ENCODE data around the gene TEDC1.

The TEDC1 gene

GRCh38 chr14:105531088-105531893 is 40.2 kb downstream of the TEDC1 start:
- H3K36me3 ChIP-seq (ENCODE audit: control insufficient read depth, insufficient read depth, low read length): no peaks in the 10 kb centered on the region
- no peak overlapping the region for H3K9ac ChIP-seq (ENCODE audit: low read length)
- H3K9me3 ChIP-seq (ENCODE audit: control insufficient read depth, insufficient read depth, low read depth, low read length): peaks cover 17% of the 10 kb centered on the region; the same call in 1 of the 2 replicates
- peaks cover 26% of the 10 kb centered on the region for H3K27me3 ChIP-seq (ENCODE audit: control insufficient read depth, insufficient read depth, low read length)
- H3K27ac ChIP-seq (ENCODE audit: low read depth, low read length): no peak overlapping the region
- H3K4me1 ChIP-seq (ENCODE audit: control insufficient read depth, insufficient read depth, low read length): no peaks in the 10 kb centered on the region
- H3K4me3 ChIP-seq (ENCODE audit: low read depth, low read length): no peak overlapping the region

- peaks cover 21% of the 10 kb centered on the region; the same call in 1 of the 2 replicates for H3K9me3 ChIP-seq (ENCODE audit: control insufficient read depth, insufficient read depth, low read depth, low read length)
- peaks cover 22% of the 10 kb centered on the region for H3K27me3 ChIP-seq (ENCODE audit: control insufficient read depth, insufficient read depth, low read length)
- H3K4me1 ChIP-seq (ENCODE audit: control insufficient read depth, insufficient read depth, low read length): no peaks in the 10 kb centered on the region
- no peak overlapping the region for H3K27ac ChIP-seq (ENCODE audit: low read depth, low read length)
- H3K4me3 ChIP-seq (ENCODE audit: low read depth, low read length): no peak overlapping the region
- no peak overlapping the region for H3K9ac ChIP-seq (ENCODE audit: low read length)
- H3K36me3 ChIP-seq (ENCODE audit: control insufficient read depth, insufficient read depth, low read length): no peaks in the 10 kb centered on the region
Observed at GRCh38 chr14:105531894-105532623, 41.0 kb downstream of the TEDC1 start.

- H3K9ac ChIP-seq (ENCODE audit: low read length): no peak overlapping the region
- peaks cover 15% of the 10 kb centered on the region for H3K27me3 ChIP-seq (ENCODE audit: control insufficient read depth, insufficient read depth, low read length)
- no peaks in the 10 kb centered on the region for H3K4me1 ChIP-seq (ENCODE audit: control insufficient read depth, insufficient read depth, low read length)
- peaks cover 24% of the 10 kb centered on the region; the same call in 1 of the 2 replicates for H3K9me3 ChIP-seq (ENCODE audit: control insufficient read depth, insufficient read depth, low read depth, low read length)
- H3K36me3 ChIP-seq (ENCODE audit: control insufficient read depth, insufficient read depth, low read length): no peaks in the 10 kb centered on the region
- no peak overlapping the region for H3K27ac ChIP-seq (ENCODE audit: low read depth, low read length)
- H3K4me3 ChIP-seq (ENCODE audit: low read depth, low read length): no peak overlapping the region
Observed at GRCh38 chr14:105532735-105533141, 41.7 kb downstream of the TEDC1 start.

GRCh38 chr14:105533391-105533790 is 42.3 kb downstream of the TEDC1 start:
- Histone ChIP-seq H3K4me3 (ENCODE audit: low read depth, low read length) (no peak overlapping the region), H3K36me3 (ENCODE audit: control insufficient read depth, insufficient read depth, low read length) (no peaks in the 10 kb centered on the region), H3K9ac (ENCODE audit: low read length) (no peak overlapping the region), H3K27ac (ENCODE audit: low read depth, low read length) (no peak overlapping the region), H3K9me3 (ENCODE audit: control insufficient read depth, insufficient read depth, low read depth, low read length) (peaks cover 27% of the 10 kb centered on the region; the same call in 1 of the 2 replicates), H3K4me1 (ENCODE audit: control insufficient read depth, insufficient read depth, low read length) (no peaks in the 10 kb centered on the region), H3K27me3 (ENCODE audit: control insufficient read depth, insufficient read depth, low read length) (peaks cover 14% of the 10 kb centered on the region)

GRCh38 chr14:105533811-105534498 is 42.9 kb downstream of the TEDC1 start:
- Histone ChIP-seq H3K27ac (ENCODE audit: low read depth, low read length) (no peak overlapping the region), H3K4me1 (ENCODE audit: control insufficient read depth, insufficient read depth, low read length) (no peaks in the 10 kb centered on the region), H3K4me3 (ENCODE audit: low read depth, low read length) (no peak overlapping the region), H3K27me3 (ENCODE audit: control insufficient read depth, insufficient read depth, low read length) (peaks cover 11% of the 10 kb centered on the region), H3K36me3 (ENCODE audit: control insufficient read depth, insufficient read depth, low read length) (no peaks in the 10 kb centered on the region), H3K9ac (ENCODE audit: low read length) (no peak overlapping the region), H3K9me3 (ENCODE audit: control insufficient read depth, insufficient read depth, low read depth, low read length) (peaks cover 29% of the 10 kb centered on the region; the same call in 1 of the 2 replicates)

- Histone ChIP-seq H3K9ac (ENCODE audit: low read length) (no peak overlapping the region), H3K27me3 (ENCODE audit: control insufficient read depth, insufficient read depth, low read length) (peaks cover 6% of the 10 kb centered on the region; the same call in 1 of the 2 replicates), H3K4me3 (ENCODE audit: low read depth, low read length) (no peak overlapping the region), H3K4me1 (ENCODE audit: control insufficient read depth, insufficient read depth, low read length) (no peaks in the 10 kb centered on the region), H3K9me3 (ENCODE audit: control insufficient read depth, insufficient read depth, low read depth, low read length) (peaks cover 27% of the 10 kb centered on the region; the same call in 1 of the 2 replicates), H3K36me3 (ENCODE audit: control insufficient read depth, insufficient read depth, low read length) (no peaks in the 10 kb centered on the region), H3K27ac (ENCODE audit: low read depth, low read length) (no peak overlapping the region)
Observed at GRCh38 chr14:105534586-105534985, 43.5 kb downstream of the TEDC1 start.

GRCh38 chr14:105536051-105536450 is 45.0 kb downstream of the TEDC1 start:
- Histone ChIP-seq H3K36me3 (ENCODE audit: control insufficient read depth, insufficient read depth, low read length) (no peaks in the 10 kb centered on the region), H3K9me3 (ENCODE audit: control insufficient read depth, insufficient read depth, low read depth, low read length) (peaks cover 28% of the 10 kb centered on the region; the same call in 1 of the 2 replicates), H3K9ac (ENCODE audit: low read length) (no peak overlapping the region), H3K27me3 (ENCODE audit: control insufficient read depth, insufficient read depth, low read length) (peaks cover 6% of the 10 kb centered on the region; the same call in 1 of the 2 replicates), H3K27ac (ENCODE audit: low read depth, low read length) (no peak overlapping the region), H3K4me3 (ENCODE audit: low read depth, low read length) (no peak overlapping the region), H3K4me1 (ENCODE audit: control insufficient read depth, insufficient read depth, low read length) (no peaks in the 10 kb centered on the region)

GRCh38 chr14:105536691-105537579 is 45.9 kb downstream of the TEDC1 start:
- Histone ChIP-seq H3K36me3 (ENCODE audit: control insufficient read depth, insufficient read depth, low read length) (no peaks in the 10 kb centered on the region), H3K27ac (ENCODE audit: low read depth, low read length) (no peak overlapping the region), H3K9me3 (ENCODE audit: control insufficient read depth, insufficient read depth, low read depth, low read length) (peaks cover 33% of the 10 kb centered on the region; the same call in 1 of the 2 replicates), H3K4me1 (ENCODE audit: control insufficient read depth, insufficient read depth, low read length) (no peaks in the 10 kb centered on the region), H3K9ac (ENCODE audit: low read length) (no peak overlapping the region), H3K4me3 (ENCODE audit: low read depth, low read length) (no peak overlapping the region), H3K27me3 (ENCODE audit: control insufficient read depth, insufficient read depth, low read length) (peaks cover 6% of the 10 kb centered on the region; the same call in 1 of the 2 replicates)

- no peaks in the 10 kb centered on the region for H3K4me1 ChIP-seq (ENCODE audit: control insufficient read depth, insufficient read depth, low read length)
- H3K9ac ChIP-seq (ENCODE audit: low read length): no peak overlapping the region
- H3K36me3 ChIP-seq (ENCODE audit: control insufficient read depth, insufficient read depth, low read length): no peaks in the 10 kb centered on the region
- peaks cover 33% of the 10 kb centered on the region; the same call in 1 of the 2 replicates for H3K9me3 ChIP-seq (ENCODE audit: control insufficient read depth, insufficient read depth, low read depth, low read length)
- no peak overlapping the region for H3K4me3 ChIP-seq (ENCODE audit: low read depth, low read length)
- H3K27me3 ChIP-seq (ENCODE audit: control insufficient read depth, insufficient read depth, low read length): peaks cover 6% of the 10 kb centered on the region; the same call in 1 of the 2 replicates
- H3K27ac ChIP-seq (ENCODE audit: low read depth, low read length): no peak overlapping the region
Observed at GRCh38 chr14:105537580-105538474, 46.8 kb downstream of the TEDC1 start.

Measured in HUES6 (cell line).